Measurements from ENCODE around the gene BMPER. TPM values are rescaled to one million over a fixed set of nuclear protein-coding genes. Genes with fewer than 3 reads are reported as not detected.
"Not testable (repeated sequence)": the region's sequence is repeated elsewhere in the genome, so short reads cannot be mapped to it uniquely, and the experiment has no call there.

The BMPER gene
- total RNA-seq, 1 donor from 2014 or later, result 1.9 TPM

DNA sequence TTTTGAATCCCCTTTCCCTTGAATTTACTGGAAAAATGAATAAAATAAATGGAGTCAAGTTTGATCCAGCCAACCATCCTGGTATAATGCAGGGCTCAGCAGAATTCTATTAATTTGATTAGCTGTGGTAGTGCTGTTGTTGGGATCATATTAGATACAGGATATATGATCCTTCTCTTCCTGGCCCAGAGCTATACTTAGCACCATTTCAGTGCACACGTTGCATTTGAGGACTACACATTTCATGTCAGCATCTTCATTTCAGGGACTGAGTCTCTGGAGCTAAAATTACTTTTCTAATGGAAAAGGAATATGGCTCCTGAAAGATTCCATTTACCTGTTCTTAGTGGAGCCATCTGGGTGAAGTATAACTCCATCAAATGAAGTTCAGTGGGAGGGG is 240.3 kb downstream of the BMPER start:
- no peak for DNase-seq (ENCODE audit: low spot score)
- intact Hi-C loops (cut with DNase I), result no loop called here

DNA sequence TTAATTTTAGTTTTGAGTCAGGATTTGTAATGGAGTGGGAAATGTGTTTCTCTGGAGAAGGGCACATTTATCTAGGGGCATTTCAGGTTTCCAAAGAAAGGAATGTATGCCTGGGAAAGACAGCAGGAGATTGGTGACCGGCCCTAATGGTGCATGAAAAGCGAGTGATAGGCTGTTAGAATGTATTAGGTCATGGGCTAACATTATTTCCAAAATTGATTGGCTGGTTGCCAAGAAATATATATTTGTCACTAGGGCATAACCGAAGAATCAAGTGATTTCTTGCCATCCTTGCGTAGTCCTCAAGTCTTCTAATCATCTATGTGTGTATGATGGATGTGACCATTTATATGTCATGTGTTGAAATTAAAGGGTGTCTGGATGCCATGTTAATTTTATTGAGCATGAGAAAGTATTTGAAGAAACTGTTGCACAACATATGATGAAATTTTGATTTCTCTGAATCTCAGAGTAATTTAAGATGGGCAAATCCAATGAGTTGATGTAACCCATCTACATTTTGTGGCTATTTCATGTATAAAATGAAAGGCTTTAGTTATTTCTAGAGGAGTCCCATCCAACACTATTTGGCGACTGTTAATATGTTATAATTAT is 248.4 kb downstream of the BMPER start:
- intact Hi-C loops (cut with DNase I), result loop anchor here (10.0 kb wide), 1 partner anchor 61 kb away; no protein-coding TSS in a partner anchor
- no peak for DNase-seq (ENCODE audit: low spot score)

DNA sequence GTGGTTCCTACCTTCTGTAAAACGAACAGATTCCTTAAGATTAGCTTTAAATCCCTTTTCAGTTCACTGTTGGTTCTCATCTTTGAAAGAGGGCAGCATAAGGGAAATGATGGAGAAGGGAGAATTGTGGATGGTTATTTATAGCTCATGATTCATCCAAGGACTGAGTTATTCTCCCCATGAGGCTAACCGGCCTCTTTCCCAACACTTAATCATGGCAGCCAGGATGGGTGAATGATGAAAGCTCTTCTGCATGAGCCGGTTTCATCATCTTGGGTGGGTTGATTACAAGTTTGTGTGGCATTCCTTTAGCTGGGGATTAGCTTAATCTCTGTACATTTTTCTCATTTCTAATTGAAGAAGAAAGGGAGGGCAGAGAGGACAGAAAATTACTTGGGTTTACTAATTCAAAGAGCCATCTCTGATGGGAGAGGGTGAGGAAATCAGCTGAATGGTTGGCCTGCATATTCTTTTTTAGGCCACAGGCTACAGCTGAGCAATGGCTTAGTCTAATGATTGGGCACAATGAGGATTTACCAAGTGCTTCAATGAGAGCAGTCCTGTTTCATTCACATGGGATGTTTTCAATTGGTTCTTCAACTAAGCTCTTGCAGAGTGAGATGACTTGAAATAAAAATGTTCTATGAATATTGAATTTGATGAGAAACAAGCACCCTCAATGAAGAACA is 250.0 kb downstream of the BMPER start:
- intact Hi-C loops (cut with DNase I), result loop anchor here (10.0 kb wide), 1 partner anchor 59 kb away; no protein-coding TSS in a partner anchor
- no peak for DNase-seq (ENCODE audit: low spot score)

DNA sequence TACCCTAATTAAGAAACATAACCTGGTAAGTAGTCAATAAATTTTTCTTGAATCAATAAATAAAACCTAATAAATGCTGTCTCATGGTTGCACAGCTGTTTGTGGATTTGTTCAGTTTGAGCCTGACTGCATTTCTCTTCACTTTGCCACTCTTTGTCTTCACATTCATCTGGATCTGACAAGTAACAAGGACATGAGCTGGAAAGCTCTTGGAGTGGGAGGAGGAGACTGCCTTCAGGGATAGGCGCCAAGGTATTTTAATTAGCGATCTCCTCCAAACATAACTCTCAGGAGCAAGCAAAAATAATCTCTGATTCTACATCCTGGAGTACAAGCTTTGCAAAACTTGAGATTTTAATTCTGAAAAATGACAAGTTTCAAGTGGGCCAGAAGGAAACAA is 251.0 kb downstream of the BMPER start:
- DNase-seq (ENCODE audit: low spot score), result no peak
- intact Hi-C loops (cut with DNase I), result loop anchor here (10.0 kb wide), 1 partner anchor 58 kb away; no protein-coding TSS in a partner anchor

GRCh38 chr7:34157137-34157536 is 251.8 kb downstream of the BMPER start:
- intact Hi-C loops (cut with DNase I), result loop anchor here (10.0 kb wide), 1 partner anchor 58 kb away; no protein-coding TSS in a partner anchor
- DNase-seq (ENCODE audit: low spot score), result no peak

DNA sequence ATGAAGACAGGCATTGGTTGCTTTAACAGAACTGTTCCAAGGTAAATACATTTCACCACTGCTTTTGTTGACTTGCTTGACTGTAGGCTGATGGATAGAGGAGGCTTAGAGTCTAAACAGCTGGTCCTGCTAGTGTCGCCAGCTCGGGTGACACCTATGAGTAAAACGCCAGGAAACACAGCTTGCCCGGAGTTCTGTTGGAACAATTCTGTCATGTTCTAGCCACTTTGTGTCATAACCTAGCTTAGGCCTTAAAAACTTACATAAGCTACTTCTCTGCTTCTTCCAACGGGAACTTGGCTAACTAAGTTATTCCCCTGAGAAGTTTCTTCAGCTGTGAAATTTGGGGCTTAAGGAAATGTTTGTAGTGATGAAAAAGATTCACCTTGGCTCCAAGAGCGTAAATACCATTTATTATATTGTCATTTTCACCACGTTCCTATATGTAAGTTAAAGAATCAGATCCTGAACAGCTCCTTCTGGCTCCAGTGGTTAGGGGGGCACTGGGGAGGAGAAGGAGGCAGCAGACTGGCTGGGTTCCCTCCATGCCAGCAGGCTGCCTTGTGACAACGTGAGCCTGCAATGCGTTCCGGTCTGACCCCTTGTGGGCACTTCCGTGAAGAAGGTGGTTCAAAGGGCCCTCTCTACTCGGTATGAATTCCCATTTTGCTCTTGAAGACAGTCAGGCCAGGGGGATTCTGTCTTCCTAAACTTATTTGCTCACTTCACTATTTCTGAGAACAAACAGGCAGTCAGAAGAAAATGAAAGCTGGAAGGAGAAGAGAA is 253.2 kb downstream of the BMPER start:
- intact Hi-C loops (cut with DNase I), result loop anchor here (10.0 kb wide), 1 partner anchor 56 kb away; no protein-coding TSS in a partner anchor

DNA sequence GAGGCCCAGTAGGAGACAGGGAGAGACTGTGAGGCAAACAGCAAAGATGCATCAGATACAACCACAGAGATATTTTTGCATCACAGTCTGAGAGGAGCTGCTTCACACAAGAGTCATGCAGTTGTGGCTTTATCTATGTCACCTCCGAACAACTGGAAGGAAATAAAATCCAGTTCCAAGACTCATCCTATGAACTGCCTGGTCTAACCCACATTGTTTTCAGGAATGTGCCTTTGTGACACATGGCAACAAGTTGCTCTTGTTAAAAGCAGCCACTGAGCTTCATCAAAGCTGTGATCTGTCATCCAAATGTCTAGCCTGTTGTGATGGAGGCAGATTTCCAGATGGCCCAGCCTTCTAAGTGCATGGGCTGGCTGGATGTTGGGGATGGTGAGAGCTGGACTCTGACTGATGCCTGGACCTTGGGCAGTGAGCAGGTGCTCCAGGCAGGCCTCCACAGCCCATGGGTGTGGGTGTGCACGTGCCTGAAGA is 255.0 kb downstream of the BMPER start:
- intact Hi-C loops (cut with DNase I), result no loop called here
- no peak for DNase-seq (ENCODE audit: low spot score)

More for the DNA sequence above, 253.2 kb downstream of the BMPER start:
- DNase-seq (ENCODE audit: low spot score), result no peak

DNA sequence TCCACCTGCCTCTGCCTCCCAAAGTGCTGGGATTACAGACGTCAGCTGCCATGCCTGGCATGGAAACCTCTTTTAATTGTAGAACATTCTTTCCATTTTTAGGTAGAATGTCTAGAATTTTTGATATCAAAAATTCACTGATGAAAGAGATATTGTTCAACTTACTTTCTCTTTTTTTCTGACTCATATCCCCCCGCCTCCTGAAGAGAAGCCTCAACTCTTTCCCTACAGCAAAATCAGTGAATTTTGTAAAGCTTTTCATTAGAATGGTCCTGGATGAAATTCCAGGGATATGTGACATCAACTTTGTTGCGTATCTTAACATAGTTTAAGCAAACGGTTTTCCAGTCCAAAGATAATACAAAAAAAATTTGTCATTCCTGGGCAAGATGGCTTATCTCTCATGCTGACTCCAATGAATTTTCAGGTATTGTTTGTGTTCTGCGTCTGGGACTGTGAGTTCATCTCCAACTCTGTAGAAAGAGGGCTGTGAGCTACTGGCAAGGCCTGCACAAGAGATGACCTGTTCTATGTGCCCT is 256.8 kb downstream of the BMPER start:
- DNase-seq (ENCODE audit: low spot score), result no peak
- intact Hi-C loops (cut with DNase I), result no loop called here

- intact Hi-C loops (cut with DNase I), result no loop called here
- DNase-seq (ENCODE audit: low spot score), result no peak
These were observed 257.3 kb downstream of the BMPER start for GRCh38 chr7:34162677-34163076.

GRCh38 chr7:34163956-34164355 is 258.6 kb downstream of the BMPER start:
- intact Hi-C loops (cut with DNase I), result no loop called here
- DNase-seq (ENCODE audit: low spot score), result no peak

DNA sequence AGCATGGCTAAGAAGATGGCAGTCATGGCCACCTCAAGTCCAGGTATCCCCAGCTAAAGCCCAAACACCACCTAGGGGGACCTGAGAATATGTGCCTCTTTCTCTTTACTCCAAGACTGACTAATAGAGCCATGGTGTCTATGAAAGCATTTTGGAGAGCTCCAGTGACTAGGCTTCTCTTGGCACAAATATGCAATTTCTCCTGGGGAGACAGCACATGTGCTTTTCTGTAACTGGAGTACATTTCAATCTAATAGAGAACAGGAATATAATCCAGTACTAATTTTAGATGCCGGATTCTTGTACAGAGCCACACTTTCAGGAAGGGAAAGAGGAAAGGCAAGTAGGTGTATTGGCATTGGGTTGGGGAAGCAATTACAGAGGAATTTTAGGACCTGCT is 260.1 kb downstream of the BMPER start:
- intact Hi-C loops (cut with DNase I), result no loop called here
- DNase-seq (ENCODE audit: low spot score), result no peak

GRCh38 chr7:34165927-34166550 is 260.7 kb downstream of the BMPER start:
- no peak for DNase-seq (ENCODE audit: low spot score)
- intact Hi-C loops (cut with DNase I), result no loop called here

DNA sequence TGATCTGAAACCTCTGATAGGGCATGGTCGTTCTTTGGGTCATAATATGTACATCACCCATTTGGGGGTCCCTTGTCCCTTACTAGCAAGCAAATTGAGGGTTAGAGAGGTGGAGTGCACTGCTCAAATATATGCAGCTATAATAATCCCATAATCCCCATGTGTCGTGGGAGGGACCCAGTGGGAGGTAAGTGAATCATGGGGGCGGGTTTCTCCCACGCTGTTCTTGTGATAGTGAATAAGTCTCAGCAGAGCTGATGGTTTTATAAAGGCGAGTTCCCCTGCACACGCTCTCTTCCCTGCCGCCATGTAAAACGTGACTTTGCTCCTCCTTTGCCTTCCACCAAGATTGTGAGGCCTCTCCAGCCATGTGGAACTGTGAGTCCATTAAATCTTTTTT is 262.7 kb downstream of the BMPER start:
- no peak for DNase-seq (ENCODE audit: low spot score)
- intact Hi-C loops (cut with DNase I), result no loop called here

DNA sequence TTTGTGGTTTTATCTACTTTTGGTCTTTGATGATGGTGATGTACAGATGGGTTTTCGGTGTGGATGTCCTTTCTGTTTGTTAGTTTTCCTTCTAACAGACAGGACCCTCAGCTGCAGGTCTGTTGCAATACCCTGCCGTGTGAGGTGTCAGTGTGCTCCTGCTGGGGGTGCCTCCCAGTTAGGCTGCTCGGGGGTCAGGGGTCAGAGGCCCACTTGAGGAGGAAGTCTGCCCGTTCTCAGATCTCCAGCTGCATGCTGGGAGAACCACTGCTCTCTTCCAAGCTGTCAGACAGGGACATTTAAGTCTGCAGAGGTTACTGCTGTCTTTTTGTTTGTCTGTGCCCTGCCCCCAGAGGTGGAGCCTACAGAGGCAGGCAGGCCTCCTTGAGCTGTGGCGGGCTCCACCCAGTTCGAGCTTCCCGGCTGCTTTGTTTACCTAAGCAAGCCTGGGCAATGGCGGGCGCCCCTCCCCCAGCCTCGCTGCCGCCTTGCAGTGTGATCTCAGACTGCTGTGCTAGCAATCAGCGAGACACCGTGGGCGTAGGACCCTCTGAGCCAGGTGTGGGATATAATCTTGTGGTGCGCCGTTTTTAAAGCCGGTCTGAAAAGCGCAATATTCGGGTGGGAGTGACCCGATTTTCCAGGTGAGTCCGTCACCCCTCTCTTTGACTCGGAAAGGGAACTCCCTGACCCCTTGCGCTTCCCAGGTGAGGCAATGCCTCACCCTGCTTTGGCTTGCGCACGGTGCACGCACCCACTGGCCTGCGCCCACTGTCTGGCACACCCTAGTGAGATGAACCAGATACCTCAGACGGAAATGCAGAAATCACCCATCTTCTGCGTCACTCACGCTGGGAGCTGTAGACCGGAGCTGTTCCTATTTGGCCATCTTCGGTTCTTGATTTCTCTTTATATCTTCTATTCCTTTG is 269.6 kb downstream of the BMPER start:
- intact Hi-C loops (cut with DNase I); DNase-seq (ENCODE audit: low spot score): not testable (repeated sequence)

GRCh38 chr7:34175837-34176236 is 270.5 kb downstream of the BMPER start:
- no peak for DNase-seq (ENCODE audit: low spot score)
- intact Hi-C loops (cut with DNase I), result no loop called here

DNA sequence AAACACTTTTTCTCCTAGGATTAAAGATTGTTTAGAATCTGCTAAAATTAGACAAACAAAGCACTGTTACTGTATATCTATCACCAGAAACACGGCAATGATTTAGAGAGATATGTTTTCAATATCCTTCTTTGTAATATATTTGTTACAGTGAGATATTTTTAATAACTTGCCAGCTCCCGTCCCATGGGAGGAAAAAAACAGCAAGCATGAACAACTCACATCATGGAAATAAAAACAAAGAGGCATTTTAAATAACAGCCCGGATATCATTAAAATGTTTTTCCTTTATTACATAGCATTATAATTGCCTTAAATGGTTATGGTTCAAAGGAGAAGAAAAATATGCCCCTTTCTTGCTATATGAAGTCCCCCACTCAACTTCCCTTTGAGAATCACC is 272.1 kb downstream of the BMPER start:
- intact Hi-C loops (cut with DNase I), result no loop called here

GRCh38 chr7:34181271-34181958 is 276.1 kb downstream of the BMPER start:
- DNase-seq (ENCODE audit: low spot score), result no peak
- intact Hi-C loops (cut with DNase I), result no loop called here

More for the DNA sequence above, 272.1 kb downstream of the BMPER start:
- no peak for DNase-seq (ENCODE audit: low spot score)

DNA sequence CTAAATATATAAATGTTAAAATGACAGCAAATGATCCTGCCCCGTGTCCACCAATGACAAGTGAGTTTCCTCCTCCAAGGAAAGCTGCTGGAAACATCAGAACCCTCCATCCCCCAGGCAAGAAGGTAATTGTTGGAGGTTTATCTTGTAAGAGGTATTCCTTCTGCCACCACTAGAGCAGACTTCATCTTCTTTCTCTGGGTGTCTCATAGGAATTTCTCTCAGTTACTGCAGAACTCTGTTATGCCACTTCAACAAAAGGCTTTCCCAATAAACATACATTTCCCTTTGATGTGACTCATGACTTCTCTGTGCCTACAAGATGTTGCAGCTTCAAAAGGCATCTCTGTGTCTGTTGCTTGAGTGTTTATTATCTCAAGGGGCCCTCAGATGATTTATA is 279.1 kb downstream of the BMPER start:
- intact Hi-C loops (cut with DNase I), result no loop called here

More for the DNA sequence above, 279.1 kb downstream of the BMPER start:
- no peak for DNase-seq (ENCODE audit: low spot score)

All from cardiac septum (tissue), 1 donor.